CD4-positive, alpha-beta memory T cell (primary cell): ENCODE measurements around the gene ACVR2B. TPM values are rescaled to one million over a fixed set of nuclear protein-coding genes. Genes with fewer than 3 reads are reported as not detected.

Experiments used
- CTCF ChIA-PET: fragments of 350-600 bp; sonication (Branson Sonifier 250); formaldehyde crosslinking; loops from one replicate; lab custom pipeline; 2021; ENCODE audit warnings: inconsistent platforms; ENCODE audit not compliant: partially characterized antibody; lab: Charles Lee
- POLR2A ChIA-PET: fragments of 350-600 bp; sonication (Branson Sonifier 250); formaldehyde crosslinking; loops from one replicate; lab custom pipeline; 2021; ENCODE audit not compliant: partially characterized antibody; lab: Charles Lee
- DNase-seq, 5 donors: peaks; one replicate each; pipeline versions ENCODE4 v3.0.0 to v3.0.0-alpha.2; 2020 to 2022; ENCODE audit warnings: mixed read lengths in 1 of 5
- H3K27ac ChIP-seq: one replicate; pipeline ENCODE4 v1.7.0; 2013; ENCODE audit warnings: low read depth, low read length
- H3K27me3 ChIP-seq: 2 replicates; pipeline ENCODE4 v1.7.0; 2013; ENCODE audit warnings: mild to moderate bottlenecking, low read length, moderate library complexity; ENCODE audit not compliant: insufficient read depth
- H3K36me3 ChIP-seq: 2 replicates; pipeline ENCODE4 v1.7.0; 2013; ENCODE audit warnings: mild to moderate bottlenecking, low read length, moderate library complexity; ENCODE audit not compliant: insufficient read depth
- H3K4me1 ChIP-seq: 2 replicates; pipeline ENCODE4 v1.7.0; 2013; ENCODE audit warnings: mild to moderate bottlenecking, low read length, moderate library complexity; ENCODE audit not compliant: insufficient read depth
- H3K4me3 ChIP-seq, 2 donors: one replicate each; pipeline ENCODE4 v1.7.0; 2013; ENCODE audit warnings: low read length in 2 of 2, mild to moderate bottlenecking in 1 of 2
- H3K9me3 ChIP-seq, 2 donors: one replicate each; pipeline ENCODE4 v1.7.0; 2013; ENCODE audit warnings: low read length in 2 of 2, control low read depth in 1 of 2; ENCODE audit not compliant: control insufficient read depth in 1 of 2
- H3K27ac Mint-ChIP-seq, 7 donors: one replicate each; pipeline ENCODE4 v1.8.0; 2020 to 2021; ENCODE audit warnings: mixed read lengths in 7 of 7, mild to moderate bottlenecking in 6 of 7, inconsistent platforms in 3 of 7, moderate library complexity in 3 of 7
- H3K27me3 Mint-ChIP-seq, 2 donors: one replicate each; pipeline ENCODE4 v1.8.0; 2020 to 2021; ENCODE audit warnings: mixed read lengths in 2 of 2
- H3K36me3 Mint-ChIP-seq, 2 donors: one replicate each; pipeline ENCODE4 v1.8.0; 2020 to 2021; ENCODE audit warnings: mixed read lengths in 2 of 2, inconsistent platforms in 1 of 2, mild to moderate bottlenecking in 1 of 2
- H3K4me1 Mint-ChIP-seq, 4 donors: one replicate each; pipeline ENCODE4 v1.8.0; 2020 to 2021; ENCODE audit warnings: mixed read lengths in 4 of 4, mild to moderate bottlenecking in 1 of 4
- H3K4me3 Mint-ChIP-seq, 8 donors: one replicate each; pipeline ENCODE4 v1.8.0; 2020 to 2021; ENCODE audit warnings: mixed read lengths in 8 of 8, mild to moderate bottlenecking in 7 of 8, moderate library complexity in 6 of 8, inconsistent platforms in 3 of 8
- H3K9me3 Mint-ChIP-seq, 8 donors: one replicate each; pipeline ENCODE4 v1.8.0; 2020 to 2021; ENCODE audit warnings: mixed read lengths in 8 of 8, mild to moderate bottlenecking in 5 of 8, inconsistent platforms in 3 of 8, moderate library complexity in 1 of 8
- intact Hi-C: fragments of 100-400 bp; cut with micrococcal nuclease; formaldehyde crosslinking; loops from one replicate; pipeline ENCODE4 v1.15.1; 2023
- polyA plus RNA-seq, 2 donors: library from polyadenylated mRNA; unstranded; fragments of 300-500 nt; fragmentation: Illumina TruSeq; gene quantifications; one replicate each; pipeline ENCODE4 v1.2.3, GENCODE V29; 2021
- total RNA-seq, 2 experiments: library from RNA; stranded (reverse); gene quantifications; one replicate each; pipeline ENCODE4 v1.2.3, GENCODE V29; 2021

The ACVR2B gene
- total and polyA plus RNA-seq, 4 experiments from 2014 or later: 0.44 to 13.2 (median 7.2) TPM

- H3K4me3 ChIP-seq: no peak overlapping the region
- no peaks in the 10 kb centered on the region for H3K27me3 ChIP-seq
- no peak overlapping the region for H3K27ac ChIP-seq
- Mint-ChIP-seq H3K27me3 (no peaks in the 10 kb centered on the region), H3K9me3 (no peaks in the 10 kb centered on the region), H3K27ac (peak overlapping the region in 6 of 7 donors; percentile 43 to 87 (median 62)), H3K4me1 (peaks cover 27 to 36% (median 33%) of the 10 kb centered on the region in 4 donors), H3K4me3 (peak overlapping the region in 3 of 8 donors; percentile 3 to 75 (median 41)), H3K36me3 (peaks cover 26 to 39% of the 10 kb centered on the region in 2 donors)
- peak; percentile 54 to 63 (median 61) for DNase-seq
- ChIA-PET CTCF (interaction anchor here (0.6 to 9.3 kb wide), 53 partner anchors 9 to 1537 kb away, joined by 3 to 196 read pairs (median 5); partner anchors contain the start of genes DLEC1, EXOG and XYLB), POLR2A (interaction anchor here (0.6 to 2.3 kb wide), 5 partner anchors 17 to 129 kb away, joined by 3 to 13 read pairs (median 3); partner anchors contain the start of gene EXOG)
- no peaks in the 10 kb centered on the region for H3K9me3 ChIP-seq
- H3K36me3 ChIP-seq: peaks cover 6% of the 10 kb centered on the region
- intact Hi-C loops: loop anchor here (1.0 kb wide), 3 partner anchors 25 to 134 kb away; partner anchors contain the start of gene EXOG
- peaks cover 31% of the 10 kb centered on the region for H3K4me1 ChIP-seq
Measured at GRCh38 chr3:38521391-38521987, 67.8 kb downstream of the ACVR2B start.

GRCh38 chr3:38522002-38522401 lies 68.3 kb downstream of the ACVR2B start:
- Histone ChIP-seq H3K9me3 (no peaks in the 10 kb centered on the region), H3K4me3 (no peak overlapping the region), H3K4me1 (peaks cover 31% of the 10 kb centered on the region), H3K27me3 (no peaks in the 10 kb centered on the region), H3K27ac (no peak overlapping the region), H3K36me3 (peaks cover 6% of the 10 kb centered on the region)
- Mint-ChIP-seq H3K9me3 (no peaks in the 10 kb centered on the region), H3K4me1 (peaks cover 27 to 36% (median 32%) of the 10 kb centered on the region in 4 donors), H3K36me3 (peaks cover 25 to 40% of the 10 kb centered on the region in 2 donors), H3K27ac (no peak overlapping the region), H3K27me3 (no peaks in the 10 kb centered on the region), H3K4me3 (no peak overlapping the region)
- CTCF ChIA-PET: interaction anchor here (0.6 to 9.3 kb wide), 45 partner anchors 9 to 1538 kb away, joined by 3 to 196 read pairs (median 5); partner anchors contain the start of genes EXOG and XYLB
- intact Hi-C loops: no loop called here
- DNase-seq: no peak
- POLR2A ChIA-PET: interaction anchor here (0.7 to 2.3 kb wide), 4 partner anchors 17 to 129 kb away, joined by 3 to 13 read pairs (median 4); partner anchors contain the start of gene EXOG

GRCh38 chr3:38524141-38524739 lies 70.5 kb downstream of the ACVR2B start:
- intact Hi-C loops: no loop called here
- H3K9me3 ChIP-seq: no peaks in the 10 kb centered on the region
- Mint-ChIP-seq H3K36me3 (peaks cover 32 to 50% of the 10 kb centered on the region in 2 donors), H3K4me3 (no peak overlapping the region), H3K4me1 (peaks cover 19 to 26% (median 23%) of the 10 kb centered on the region in 4 donors), H3K27ac (no peak overlapping the region), H3K9me3 (no peaks in the 10 kb centered on the region), H3K27me3 (no peaks in the 10 kb centered on the region)
- CTCF ChIA-PET: interaction anchor here (0.9 to 9.3 kb wide), 8 partner anchors 13 to 476 kb away, joined by 3 to 196 read pairs (median 5); partner anchors contain the start of gene EXOG
- no peak overlapping the region for H3K4me3 ChIP-seq
- no peaks in the 10 kb centered on the region for H3K27me3 ChIP-seq
- no peak for DNase-seq
- no peak overlapping the region for H3K27ac ChIP-seq
- H3K4me1 ChIP-seq: peaks cover 21% of the 10 kb centered on the region
- POLR2A ChIA-PET: no interaction called here
- peaks cover 6% of the 10 kb centered on the region for H3K36me3 ChIP-seq

DNA sequence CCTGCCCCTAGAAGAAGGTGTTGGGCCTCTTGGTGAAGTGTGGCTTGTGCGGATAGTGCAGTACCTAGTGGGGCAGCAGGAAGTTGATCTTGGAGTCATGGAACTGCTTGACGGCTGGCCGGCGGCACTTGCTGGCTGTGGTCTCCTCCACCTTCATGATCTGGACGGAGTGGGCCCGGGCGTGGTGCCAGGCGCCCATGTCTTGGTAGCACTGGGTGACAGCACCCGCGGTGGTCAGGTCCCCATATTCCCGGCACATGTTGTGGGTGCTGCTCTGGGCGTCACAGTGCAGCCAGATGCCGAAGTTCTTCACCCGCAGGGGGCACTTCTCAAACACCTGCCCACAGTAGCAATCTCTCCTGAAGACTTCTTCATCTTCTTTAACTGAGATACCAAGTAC lies 73.1 kb downstream of the ACVR2B start:
- Mint-ChIP-seq H3K27ac (no peak overlapping the region), H3K36me3 (peaks cover 36 to 62% of the 10 kb centered on the region in 2 donors), H3K4me3 (no peak overlapping the region), H3K4me1 (peaks cover 0 to 1% (median under 1%) of the 10 kb centered on the region in 4 donors), H3K9me3 (no peaks in the 10 kb centered on the region), H3K27me3 (no peaks in the 10 kb centered on the region)
- H3K4me3 ChIP-seq: no peak overlapping the region
- intact Hi-C loops: no loop called here
- peaks cover 6% of the 10 kb centered on the region for H3K36me3 ChIP-seq
- ChIA-PET CTCF (interaction anchor here (1.3 to 9.3 kb wide), 3 partner anchors 108 to 473 kb away, joined by 3 to 196 read pairs (median 9); no protein-coding TSS in a partner anchor), POLR2A (no interaction called here)
- H3K9me3 ChIP-seq: no peaks in the 10 kb centered on the region
- no peaks in the 10 kb centered on the region for H3K4me1 ChIP-seq
- no peak for DNase-seq
- no peak overlapping the region for H3K27ac ChIP-seq
- no peaks in the 10 kb centered on the region for H3K27me3 ChIP-seq

- Mint-ChIP-seq H3K4me1 (peaks cover 0 to 1% (median 0%) of the 10 kb centered on the region in 4 donors), H3K9me3 (no peaks in the 10 kb centered on the region), H3K27ac (no peak overlapping the region), H3K4me3 (no peak overlapping the region), H3K27me3 (no peaks in the 10 kb centered on the region), H3K36me3 (peaks cover 39 to 61% of the 10 kb centered on the region in 2 donors)
- Histone ChIP-seq H3K36me3 (peaks cover 6% of the 10 kb centered on the region), H3K27me3 (no peaks in the 10 kb centered on the region), H3K4me1 (no peaks in the 10 kb centered on the region), H3K4me3 (no peak overlapping the region), H3K27ac (no peak overlapping the region), H3K9me3 (no peaks in the 10 kb centered on the region)
- ChIA-PET CTCF (no interaction called here), POLR2A (no interaction called here)
- DNase-seq: no peak
- intact Hi-C loops: no loop called here
Measured at GRCh38 chr3:38528457-38528856, 74.8 kb downstream of the ACVR2B start.

DNA sequence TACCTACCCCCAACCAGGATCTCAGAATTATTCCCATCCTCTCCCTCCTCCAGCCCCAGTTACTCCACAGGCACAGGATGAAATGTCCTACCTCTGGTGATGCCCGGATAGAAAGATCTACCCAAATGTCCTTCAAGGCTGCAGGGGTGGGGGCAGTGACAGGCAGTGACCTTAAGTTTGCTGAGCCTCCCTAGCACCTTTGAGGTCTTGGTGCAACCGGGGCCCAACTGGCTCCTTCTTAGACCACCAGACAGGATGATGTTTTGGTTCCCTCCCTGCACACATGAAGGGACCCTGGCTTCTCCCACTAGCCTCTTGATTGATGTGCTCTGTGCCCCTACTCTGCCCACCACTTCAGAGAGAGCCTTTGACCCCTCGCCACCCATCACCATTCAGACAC lies 78.8 kb downstream of the ACVR2B start:
- Mint-ChIP-seq H3K27ac (no peak overlapping the region), H3K36me3 (peaks cover 38 to 47% of the 10 kb centered on the region in 2 donors), H3K9me3 (no peaks in the 10 kb centered on the region), H3K4me1 (peaks cover 0 to 1% (median 0%) of the 10 kb centered on the region in 4 donors), H3K27me3 (no peaks in the 10 kb centered on the region), H3K4me3 (no peak overlapping the region)
- Histone ChIP-seq H3K9me3 (no peaks in the 10 kb centered on the region), H3K36me3 (no peaks in the 10 kb centered on the region), H3K27me3 (no peaks in the 10 kb centered on the region), H3K4me3 (no peak overlapping the region), H3K4me1 (no peaks in the 10 kb centered on the region), H3K27ac (no peak overlapping the region)
- intact Hi-C loops: no loop called here
- ChIA-PET CTCF (interaction anchor here (1.3 to 4.0 kb wide), 2 partner anchors 11 to 53 kb away, joined by 3 to 19 read pairs; no protein-coding TSS in a partner anchor), POLR2A (no interaction called here)
- DNase-seq: no peak
